Activated CD4-positive, alpha-beta T cell treated with anti-CD3 and anti-CD28 coated beads, Interleukin-2, amount 50 U/mL, for 4 hours (primary cell): ENCODE measurements around the gene CYSTM1.
"Not testable (repeated sequence)": the region's sequence is repeated elsewhere in the genome, so short reads cannot be mapped to it uniquely, and the experiment has no call there.

Experiments used
- DNase-seq, 2 experiments: peaks; one replicate each; pipeline ENCODE4 v3.0.0-alpha.2; 2020

CYSTM1 gene

DNA sequence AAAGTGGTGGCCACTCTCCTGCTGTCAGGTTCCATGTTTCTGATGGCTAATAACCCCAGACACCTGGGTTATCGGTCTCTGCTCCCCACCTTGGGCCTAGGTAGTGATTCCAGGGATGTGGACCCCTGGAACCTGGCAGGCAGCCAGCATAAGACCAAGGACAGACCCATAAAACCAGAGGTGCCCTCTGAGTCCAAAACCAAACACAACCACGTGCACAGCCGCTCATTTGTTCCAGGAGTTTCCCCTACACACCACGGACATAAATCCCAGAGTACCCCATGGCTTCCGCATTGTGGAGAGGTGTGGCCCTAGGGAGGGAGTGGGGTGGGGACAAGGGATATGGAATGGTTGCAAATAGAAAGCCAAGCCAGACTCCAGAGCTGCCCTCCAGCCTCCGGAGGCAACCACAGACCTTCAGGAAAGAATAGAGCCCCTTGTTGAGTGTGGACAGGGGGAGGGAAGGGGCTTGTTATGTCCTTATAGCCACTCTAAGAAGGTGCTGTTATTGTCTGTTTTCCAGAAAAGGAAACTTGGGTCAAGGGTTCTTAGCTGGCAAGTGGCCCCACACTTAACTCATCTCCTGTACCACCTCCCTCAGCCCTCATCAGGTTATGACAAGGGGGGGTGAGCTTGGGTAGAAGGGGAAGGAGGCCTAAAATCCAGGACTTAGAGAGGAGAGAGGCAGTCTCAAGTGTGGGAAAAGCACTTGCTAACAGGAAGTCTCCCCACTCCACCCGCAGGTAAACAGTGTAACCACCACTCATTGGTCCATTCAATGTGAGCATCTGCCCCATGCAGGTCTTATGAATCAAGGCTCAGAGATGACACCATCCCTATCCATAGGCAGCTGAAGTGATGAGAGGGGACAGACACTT, 23.6 kb upstream of the CYSTM1 start:
- DNase-seq: no peak

GRCh38 chr5:140152022-140152999, 22.7 kb upstream of the CYSTM1 start:
- DNase-seq: no peak

GRCh38 chr5:140153255-140153654, 21.7 kb upstream of the CYSTM1 start:
- no peak for DNase-seq

GRCh38 chr5:140153905-140154304, 21.1 kb upstream of the CYSTM1 start:
- no peak for DNase-seq

DNA sequence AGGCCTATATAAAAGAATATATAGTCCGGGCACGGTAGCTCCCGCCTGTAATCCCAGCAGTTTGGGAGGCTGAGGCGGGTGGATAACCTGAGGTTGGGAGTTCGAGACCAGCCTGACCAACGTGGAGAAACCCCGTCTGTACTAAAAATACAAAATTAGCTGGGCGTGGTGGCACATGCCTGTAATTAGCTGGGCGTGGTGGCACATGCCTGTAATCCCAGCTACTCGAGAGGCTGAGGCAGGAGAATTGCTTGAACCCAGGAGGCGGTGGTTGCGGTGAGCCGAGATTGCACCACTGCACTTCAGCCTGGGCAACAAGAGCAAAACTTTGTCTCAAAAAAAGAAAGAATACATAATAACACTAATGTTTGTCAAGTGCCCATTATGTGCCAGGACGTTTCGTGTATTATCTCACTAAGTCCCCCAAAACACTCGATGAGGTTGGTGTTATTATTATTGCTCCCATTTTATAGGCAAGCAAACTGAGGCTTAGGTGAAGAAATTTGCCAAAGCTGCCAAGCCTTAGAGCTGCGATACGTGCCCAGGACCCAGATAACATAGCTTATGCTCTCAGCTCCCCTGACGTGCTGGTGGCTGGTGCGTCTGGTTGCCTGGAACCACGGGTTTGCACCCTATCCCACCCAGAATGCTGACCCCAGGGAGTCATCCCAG, 20.1 kb upstream of the CYSTM1 start:
- not testable (repeated sequence) for DNase-seq

DNA sequence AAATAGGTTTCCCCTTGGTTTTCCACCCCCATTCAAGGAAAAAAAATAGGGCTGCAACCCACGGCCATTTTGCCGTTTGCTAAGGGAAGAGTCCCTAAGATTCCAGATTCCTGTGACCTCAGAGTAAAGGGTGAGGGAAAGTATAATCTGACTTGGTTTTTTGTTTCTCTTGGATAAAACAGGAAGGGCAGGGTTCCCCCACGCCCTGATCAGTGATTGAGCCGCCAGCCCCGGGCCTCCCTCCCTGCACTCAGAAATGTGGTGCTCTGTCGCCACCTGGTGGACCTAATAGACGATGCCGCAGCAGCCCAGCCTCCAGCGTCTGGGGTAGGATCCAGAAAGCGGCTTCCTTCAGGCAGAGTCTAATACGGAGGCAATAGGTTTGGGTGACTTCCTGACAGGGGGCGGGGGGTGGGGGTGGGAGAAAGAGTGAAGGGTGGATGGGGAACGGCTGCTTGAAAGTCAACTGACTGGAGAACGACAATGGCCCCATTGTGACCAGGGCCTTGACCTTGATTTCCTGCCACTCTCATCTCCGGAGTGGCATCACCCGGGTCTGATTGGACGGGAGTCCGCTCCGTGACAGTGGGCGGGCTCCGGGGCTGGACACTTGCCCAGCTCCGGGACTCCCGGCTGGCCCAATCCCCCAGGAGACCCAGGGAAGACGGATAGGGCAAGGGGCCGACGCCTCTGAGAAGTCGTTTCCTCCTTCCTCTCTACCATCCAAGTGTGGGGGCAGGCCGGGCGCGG, 17.8 kb upstream of the CYSTM1 start:
- DNase-seq: peak; percentile 83 to 87

GRCh38 chr5:140159014-140159927, 15.7 kb upstream of the CYSTM1 start:
- no peak for DNase-seq

- no peak for DNase-seq
Observed at GRCh38 chr5:140162275-140162674, 12.7 kb upstream of the CYSTM1 start.

GRCh38 chr5:140162781-140163180, 12.2 kb upstream of the CYSTM1 start:
- no peak for DNase-seq

DNA sequence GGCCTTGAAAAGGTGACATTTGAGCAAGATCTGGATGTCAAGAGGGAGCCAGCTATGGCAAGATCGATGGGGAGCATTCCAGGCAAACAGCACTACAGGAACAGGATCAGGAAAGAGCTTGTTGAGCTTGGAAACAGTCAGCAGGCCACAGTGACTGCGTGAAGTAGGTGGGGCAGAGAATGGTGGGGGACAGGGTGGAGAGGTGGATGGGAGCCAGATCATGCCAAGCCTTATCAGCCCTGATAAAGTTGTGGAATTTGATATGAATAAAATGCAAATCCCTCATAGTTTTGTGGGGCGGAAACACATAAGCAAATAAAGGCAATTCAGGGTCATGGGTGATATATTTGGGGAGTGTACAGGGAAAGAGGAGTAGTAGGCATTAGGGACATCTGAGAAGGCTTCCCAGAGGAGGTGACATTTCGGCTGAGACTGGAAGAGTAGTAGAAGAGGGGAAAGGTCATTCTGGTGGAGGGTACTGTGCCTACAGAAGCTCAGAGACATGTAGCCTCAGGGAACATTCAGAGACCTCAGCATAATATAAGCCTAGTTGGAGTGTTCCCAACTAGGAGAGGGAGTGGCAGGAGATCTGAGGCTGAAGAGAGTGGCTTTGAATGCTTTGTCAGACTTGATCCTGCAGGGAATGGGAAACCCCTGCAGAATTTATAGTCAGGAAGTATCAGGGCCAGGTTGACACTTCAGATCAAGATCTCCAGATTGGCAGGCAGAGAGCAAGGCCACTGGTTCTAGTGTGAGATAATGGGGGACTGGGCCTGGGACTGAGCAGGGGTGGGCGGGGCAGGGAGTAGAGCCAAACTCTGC, 9.7 kb upstream of the CYSTM1 start:
- DNase-seq: no peak

DNA sequence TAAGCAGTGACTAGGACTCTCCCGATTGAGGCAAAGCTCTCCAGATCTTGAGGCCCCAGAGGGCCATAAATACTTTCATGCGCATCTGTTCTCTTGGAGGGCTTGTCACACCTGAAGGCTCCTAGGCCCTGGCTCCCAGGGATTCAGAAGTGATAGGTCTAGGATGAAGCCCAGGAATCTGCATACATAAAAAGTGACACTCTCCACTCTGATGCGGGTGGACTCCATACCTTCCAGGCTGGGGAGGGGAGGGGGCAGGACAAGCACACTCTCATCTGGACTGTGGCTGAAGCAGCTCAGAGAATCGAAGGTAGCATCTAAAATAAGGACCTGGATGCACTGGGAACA, 9.1 kb upstream of the CYSTM1 start:
- no peak for DNase-seq

GRCh38 chr5:140166911-140167310, 8.1 kb upstream of the CYSTM1 start:
- DNase-seq: no peak

GRCh38 chr5:140168371-140168770, 6.6 kb upstream of the CYSTM1 start:
- no peak for DNase-seq

DNA sequence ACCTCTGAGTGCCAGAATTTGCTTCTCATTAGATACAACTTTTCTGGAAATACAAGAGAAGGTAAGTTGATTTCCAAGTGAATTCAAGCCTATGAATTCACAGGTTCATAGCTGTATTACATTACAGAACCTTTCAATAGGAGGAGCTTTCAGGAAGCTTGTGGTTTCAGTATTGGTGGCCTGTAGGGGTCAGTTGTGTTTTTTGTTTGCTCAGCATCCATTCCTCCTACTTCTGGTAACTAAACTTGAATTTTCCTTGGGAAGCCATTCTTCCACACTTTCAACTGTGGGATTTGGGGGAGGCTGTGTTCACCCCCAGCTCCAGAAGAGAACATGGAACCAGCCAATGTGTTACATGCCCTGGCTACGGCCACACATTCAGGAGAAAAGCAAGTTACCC, 5.6 kb upstream of the CYSTM1 start:
- DNase-seq: no peak

GRCh38 chr5:140172483-140172882, 2.5 kb upstream of the CYSTM1 start:
- no peak for DNase-seq

GRCh38 chr5:140174014-140174413, 974 bp upstream of the CYSTM1 start:
- no peak for DNase-seq

DNA sequence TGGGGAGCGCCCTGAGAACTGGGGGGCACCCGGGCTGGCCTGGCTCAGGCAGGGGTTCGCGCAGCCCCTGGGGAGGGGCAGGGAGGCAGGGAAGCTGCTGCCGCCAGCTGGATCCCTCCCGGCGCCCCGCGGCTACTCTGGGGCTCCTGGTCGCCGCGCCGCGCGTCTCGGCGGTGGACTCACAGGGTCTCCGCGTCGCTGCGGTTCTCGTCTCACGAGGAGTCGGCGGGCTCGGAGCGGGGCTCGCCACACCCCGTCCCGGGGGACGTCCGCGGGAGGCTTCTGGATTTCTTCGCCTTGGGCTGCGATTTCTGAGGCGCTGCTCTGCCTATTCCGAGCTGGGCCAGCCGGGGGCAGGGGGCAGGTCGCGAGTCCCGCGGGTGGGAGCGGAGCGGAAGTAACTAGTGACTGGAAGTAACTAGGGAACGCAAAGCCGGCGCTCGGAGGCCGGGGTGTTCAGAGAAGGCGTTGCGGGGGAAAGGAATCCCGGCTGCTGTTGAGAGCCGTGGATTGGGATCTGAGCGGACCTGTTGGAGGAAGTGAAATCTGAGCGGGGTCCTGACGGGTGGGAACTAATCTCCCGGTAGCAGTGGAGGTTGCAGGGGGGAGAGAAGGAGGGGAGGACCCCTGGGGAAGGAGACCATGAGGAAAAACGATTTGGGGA, 511 bp downstream of the CYSTM1 start:
- peak; percentile 48 to 49 for DNase-seq

DNA sequence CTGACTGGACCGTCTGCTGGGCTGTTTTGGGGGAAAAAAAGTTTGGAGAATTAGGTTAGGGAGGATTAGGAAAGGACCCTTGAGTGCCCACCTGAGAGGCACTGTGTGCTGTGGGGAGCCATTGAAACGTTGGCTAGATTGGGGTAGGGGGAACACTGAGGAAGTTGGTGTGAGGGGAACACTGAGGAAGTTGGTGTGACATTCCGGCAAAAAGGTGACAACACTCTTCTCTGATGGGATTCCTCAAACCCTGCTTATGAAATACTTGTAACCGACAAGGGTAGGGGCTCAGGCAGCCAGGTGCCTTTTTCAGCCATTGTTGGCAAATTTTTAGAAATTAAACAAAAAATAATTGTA, 1.0 kb downstream of the CYSTM1 start:
- DNase-seq: no peak

GRCh38 chr5:140178086-140178410, 3.1 kb downstream of the CYSTM1 start:
- no peak for DNase-seq

DNA sequence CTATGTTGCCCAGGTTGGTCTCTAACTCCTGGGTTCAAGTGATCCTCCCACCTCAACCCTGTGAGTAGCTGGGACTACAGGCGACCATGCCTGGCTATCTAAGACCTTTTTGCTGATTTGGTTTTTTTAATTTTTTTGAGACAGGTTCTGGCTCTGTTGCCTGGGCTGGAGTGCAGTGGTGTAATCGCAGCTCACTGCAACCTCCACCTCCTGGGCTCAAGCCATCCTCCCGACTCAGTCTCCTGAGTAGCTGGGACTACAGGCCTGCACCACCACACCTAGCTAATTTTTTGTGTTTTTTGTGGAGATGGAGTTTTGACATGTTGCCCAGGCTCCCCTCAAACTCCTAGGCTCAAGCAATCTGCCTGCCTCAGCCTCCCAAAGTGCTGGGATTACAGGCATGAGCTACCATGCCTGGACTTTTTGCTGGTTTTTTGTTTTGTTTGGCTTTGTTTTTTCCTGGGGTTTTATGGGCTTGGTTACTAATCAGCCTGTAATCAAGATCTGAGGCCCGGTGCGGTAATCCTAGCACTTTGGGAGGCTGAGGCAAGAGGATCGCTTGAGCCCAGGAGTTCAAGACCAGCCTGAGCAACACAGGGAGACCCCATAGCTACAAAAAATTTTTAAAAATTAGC, 3.6 kb downstream of the CYSTM1 start:
- DNase-seq: no peak
